ENCODE measurements around the gene BEST2.
A peak's percentile ranks its signal among the peaks of the same experiment; 100 is the strongest.

GRCh38 chr19:12757544-12758274 lies 6.1 kb downstream of the BEST2 start:
- TF ChIP-seq CTCF (conservative IDR thresholded peaks at IDR 0.05 in 1 of 2, IDR thresholded peaks at IDR 0.05 in 1 of 2; ENCODE audit: extremely low read depth in 1 of 2, insufficient read depth in 1 of 2, low read depth in 1 of 2, low read length in 2 of 2) (peak; percentile 82 to 92), EZH2 (IDR thresholded peaks at IDR 0.05; ENCODE audit: borderline replicate concordance, low read length) (no peak)
